Glutamatergic neuron (in vitro differentiated cells): ENCODE measurements around the gene PLA2G15. TPM values are rescaled to one million over a fixed set of nuclear protein-coding genes. Genes with fewer than 3 reads are reported as not detected.

Source experiments
- DNase-seq: peaks from one replicate; pipeline ENCODE4 v3.0.0; 2022
- H3K27ac Mint-ChIP-seq: one replicate; pipeline ENCODE4 v1.8.0; 2020; ENCODE audit warnings: mild to moderate bottlenecking, mixed read lengths, inconsistent platforms; ENCODE audit not compliant: unreplicated experiment
- H3K27me3 Mint-ChIP-seq: one replicate; pipeline ENCODE4 v1.8.0; 2020; ENCODE audit warnings: mild to moderate bottlenecking, moderate library complexity, mixed read lengths, inconsistent platforms; ENCODE audit not compliant: unreplicated experiment
- H3K36me3 Mint-ChIP-seq: one replicate; pipeline ENCODE4 v1.8.0; 2020; ENCODE audit warnings: mild to moderate bottlenecking, mixed read lengths, inconsistent platforms; ENCODE audit not compliant: unreplicated experiment
- H3K4me1 Mint-ChIP-seq: one replicate; pipeline ENCODE4 v1.8.0; 2020; ENCODE audit warnings: mild to moderate bottlenecking, low read depth, mixed read lengths, inconsistent platforms; ENCODE audit not compliant: unreplicated experiment
- H3K4me3 Mint-ChIP-seq: one replicate; pipeline ENCODE4 v1.8.0; 2020; ENCODE audit warnings: mild to moderate bottlenecking, mixed read lengths, inconsistent platforms; ENCODE audit not compliant: unreplicated experiment
- H3K9me3 Mint-ChIP-seq: one replicate; pipeline ENCODE4 v1.8.0; 2020; ENCODE audit warnings: mild to moderate bottlenecking, moderate library complexity, mixed read lengths, inconsistent platforms; ENCODE audit not compliant: unreplicated experiment
- CTCF ChIP-seq: fragments of 200-600 bp; sonication (generic); IDR thresholded peaks from one replicate; pipeline ENCODE4 v1.5.0; 2021; ENCODE audit not compliant: partially characterized antibody, unreplicated experiment
- total RNA-seq: library from RNA; stranded (reverse); fragmentation: NEBNext Ultra II Directional; extraction: Animal tissue kit (Norgen Biotek cat#: 25700); gene quantifications from one replicate; pipeline ENCODE4 v1.2.1, GENCODE V29; 2021; ENCODE audit not compliant: unreplicated experiment

Gene PLA2G15
- total RNA-seq, 1 donor from 2014 or later: 11.9 TPM

GRCh38 chr16:68219725-68220351, 25.3 kb upstream of the PLA2G15 start:
- no peaks in the 10 kb centered on the region for H3K36me3 Mint-ChIP-seq
- no peaks in the 10 kb centered on the region for H3K27me3 Mint-ChIP-seq
- no peak overlapping the region for H3K4me3 Mint-ChIP-seq
- H3K4me1 Mint-ChIP-seq: peaks cover 2% of the 10 kb centered on the region
- no peak overlapping the region for H3K27ac Mint-ChIP-seq
- no peak for DNase-seq
- TF ChIP-seq CTCF: no peak
- no peaks in the 10 kb centered on the region for H3K9me3 Mint-ChIP-seq

- no peak for DNase-seq
- Mint-ChIP-seq H3K4me1 (peaks cover 4% of the 10 kb centered on the region), H3K4me3 (no peak overlapping the region), H3K27ac (no peak overlapping the region), H3K36me3 (no peaks in the 10 kb centered on the region), H3K27me3 (no peaks in the 10 kb centered on the region), H3K9me3 (no peaks in the 10 kb centered on the region)
- no peak for TF ChIP-seq CTCF
Measured at GRCh38 chr16:68223072-68223471, 22.1 kb upstream of the PLA2G15 start.

- Mint-ChIP-seq H3K36me3 (no peaks in the 10 kb centered on the region), H3K27ac (no peak overlapping the region), H3K27me3 (no peaks in the 10 kb centered on the region), H3K9me3 (no peaks in the 10 kb centered on the region), H3K4me1 (peaks cover 10% of the 10 kb centered on the region), H3K4me3 (no peak overlapping the region)
- no peak for DNase-seq
- TF ChIP-seq CTCF: no peak
Measured at GRCh38 chr16:68226116-68226515, 19.1 kb upstream of the PLA2G15 start.

GRCh38 chr16:68227183-68227793, 17.9 kb upstream of the PLA2G15 start:
- Mint-ChIP-seq H3K27ac (no peak overlapping the region), H3K9me3 (no peaks in the 10 kb centered on the region), H3K36me3 (no peaks in the 10 kb centered on the region), H3K4me1 (peaks cover 10% of the 10 kb centered on the region), H3K27me3 (no peaks in the 10 kb centered on the region), H3K4me3 (no peak overlapping the region)
- TF ChIP-seq CTCF: no peak
- no peak for DNase-seq

GRCh38 chr16:68227850-68228553, 17.2 kb upstream of the PLA2G15 start:
- no peak overlapping the region for H3K4me3 Mint-ChIP-seq
- no peaks in the 10 kb centered on the region for H3K36me3 Mint-ChIP-seq
- H3K9me3 Mint-ChIP-seq: no peaks in the 10 kb centered on the region
- TF ChIP-seq CTCF: no peak
- H3K27me3 Mint-ChIP-seq: no peaks in the 10 kb centered on the region
- peaks cover 10% of the 10 kb centered on the region for H3K4me1 Mint-ChIP-seq
- no peak for DNase-seq
- H3K27ac Mint-ChIP-seq: no peak overlapping the region
